Pons (tissue), 1 donor: Measurements from ENCODE around the gene NUP153.
A peak's percentile ranks its signal among the peaks of the same experiment; 100 is the strongest.
"Not testable (repeated sequence)": the region's sequence is repeated elsewhere in the genome, so short reads cannot be mapped to it uniquely, and the experiment has no call there.

Experiments used
- DNase-seq: peaks from one replicate; pipeline ENCODE4 v3.0.0-alpha.2; 2016; ENCODE audit warnings: low spot score

Gene NUP153

GRCh38 chr6:17706580-17707370 is at the start of gene NUP153:
TSS of gene NUP153 (minus strand) at chr6:17706925. CDS start at chr6:17706387, 538 bp downstream.
- DNase-seq: peak; percentile 98

GRCh38 chr6:17754254-17754653 is 47.5 kb upstream of the NUP153 start:
- no peak for DNase-seq

- not testable (repeated sequence) for DNase-seq
Observed at GRCh38 chr6:17745324-17745723, 38.6 kb upstream of the NUP153 start.

- DNase-seq: not testable (repeated sequence)
Observed at GRCh38 chr6:17744757-17745308, 38.1 kb upstream of the NUP153 start.

GRCh38 chr6:17744019-17744756 is 37.5 kb upstream of the NUP153 start:
- DNase-seq: no peak

GRCh38 chr6:17741507-17741906 is 34.8 kb upstream of the NUP153 start:
- DNase-seq: no peak

GRCh38 chr6:17740559-17741220 is 34.0 kb upstream of the NUP153 start:
- no peak for DNase-seq

GRCh38 chr6:17737704-17738252 is 31.1 kb upstream of the NUP153 start:
- no peak for DNase-seq

- not testable (repeated sequence) for DNase-seq
Observed at GRCh38 chr6:17735311-17735710, 28.6 kb upstream of the NUP153 start.

- DNase-seq: no peak
Observed at GRCh38 chr6:17730078-17730704, 23.5 kb upstream of the NUP153 start.

- DNase-seq: no peak
Observed at GRCh38 chr6:17729223-17730077, 22.7 kb upstream of the NUP153 start.

- DNase-seq: no peak
Observed at GRCh38 chr6:17728551-17729222, 22.0 kb upstream of the NUP153 start.

GRCh38 chr6:17725083-17725482 is 18.4 kb upstream of the NUP153 start:
- DNase-seq: no peak

GRCh38 chr6:17724341-17724740 is 17.6 kb upstream of the NUP153 start:
- DNase-seq: no peak

- no peak for DNase-seq
Observed at GRCh38 chr6:17721671-17722070, 14.9 kb upstream of the NUP153 start.

GRCh38 chr6:17719323-17720041 is 12.8 kb upstream of the NUP153 start:
- no peak for DNase-seq

GRCh38 chr6:17716221-17716620 is 9.5 kb upstream of the NUP153 start:
- no peak for DNase-seq

- no peak for DNase-seq
Observed at GRCh38 chr6:17714879-17715851, 8.4 kb upstream of the NUP153 start.
